Stomach (tissue), 9 donors: ENCODE data around the gene S100A12. TPM values are rescaled to one million over a fixed set of nuclear protein-coding genes. Genes with fewer than 3 reads are reported as not detected.

Source experiments
- DNase-seq, 2 donors: peaks; one replicate each; pipeline versions ENCODE4 v3.0.0 to v3.0.0-alpha.2; 2013 to 2019
- H3K27ac ChIP-seq, 5 donors: fragments of 200-600 bp in 4 of 5; sonication (generic) in 4 of 5; one replicate each; pipeline ENCODE4 v1.5.1; 2013 to 2019; ENCODE audit warnings: mild to moderate bottlenecking in 1 of 5, moderate library complexity in 1 of 5
- H3K27me3 ChIP-seq, 3 donors: fragments of 200-600 bp; sonication (generic); one replicate each; pipeline ENCODE4 v1.5.1; 2017 to 2019; ENCODE audit warnings: mixed run types in 1 of 3
- H3K36me3 ChIP-seq, 4 donors: fragments of 200-600 bp; sonication (generic); 1 replicate in 3 of 4; 2 replicates in 1 of 4; pipeline ENCODE4 v1.5.1; 2016 to 2019
- H3K4me1 ChIP-seq, 4 donors: fragments of 200-600 bp; sonication (generic); one replicate each; pipeline ENCODE4 v1.5.1; 2016 to 2019
- H3K4me3 ChIP-seq, 4 donors: fragments of 200-600 bp; sonication (generic) in 3 of 4; one replicate each; pipeline ENCODE4 v1.5.1; 2016 to 2019; ENCODE audit warnings: mild to moderate bottlenecking in 1 of 4
- H3K9me3 ChIP-seq, 4 donors: fragments of 200-600 bp; sonication (generic); one replicate each; pipeline ENCODE4 v1.5.1; 2016 to 2019
- EP300 ChIP-seq: sonication (generic); formaldehyde crosslinking; IDR thresholded peaks from one replicate; pipeline ENCODE4 v1.6.1; 2017; ENCODE audit warnings: antibody characterized with exemption
- POLR2A ChIP-seq, 4 donors: fragments of 450-650 bp; IDR thresholded peaks; one replicate each; pipeline ENCODE4 v1.6.1; 2016; ENCODE audit warnings: antibody characterized with exemption in 4 of 4, control low read depth in 2 of 4, mild to moderate bottlenecking in 1 of 4, moderate library complexity in 1 of 4
- POLR2AphosphoS5 ChIP-seq, 3 donors: sonication (generic); formaldehyde crosslinking; IDR thresholded peaks; one replicate each; pipeline ENCODE4 v1.6.1; 2016; ENCODE audit warnings: antibody characterized with exemption in 3 of 3
- WGBS, 5 donors: extraction: QIAGEN DNeasy Blood & Tissue Kit in 3 of 5; methylation state at CpG; one replicate each; pipeline versions ENCODE4 v1.1.5 to v1.1.7; 2013 to 2018; 5-methylcytosine and 5-hydroxymethylcytosine counted together
- intact Hi-C: fragments of 100-400 bp; cut with DNase I; formaldehyde crosslinking; loops from one replicate; pipeline ENCODE4 v1.15.1; 2023; ENCODE audit warnings: low total_unique reads
- polyA plus RNA-seq, 3 donors: library from polyadenylated mRNA; stranded (reverse); fragments of 200-250 nt; gene quantifications; one replicate each; pipeline ENCODE4 v1.2.3, GENCODE V29; 2013
- total RNA-seq, 5 donors: library from RNA; depleted of rRNA; stranded (reverse); fragments of >200 nt; gene quantifications; one replicate each; pipeline versions ENCODE4 v1.1.0 to v1.2.3, GENCODE V29; 2014 to 2016
- TF ChIP-seq, protein P1 (sequence below), 7 experiments: fragments of 450-650 bp in 4 of 7; fragments of 200-600 bp in 3 of 7; sonication (generic) in 3 of 7; IDR thresholded peaks; one replicate each; pipeline ENCODE4 v1.5.1; 2016 to 2019; ENCODE audit warnings: antibody characterized with exemption in 7 of 7, control low read depth in 2 of 7, mild to moderate bottlenecking in 1 of 7
- donor health status: healthy with polysubstance abuse.
- donor health status: Bipolar disorder and iron deficiency.
- donor health status: healthy.

Gene S100A12
- total and polyA plus RNA-seq, 8 donors = 8.2 to 58.3 (median 16.3) TPM; not detected in 4

GRCh38 chr1:153374071-153374470, 1.4 kb downstream of the S100A12 start:
- WGBS, 5 donors = 50 to 72% (median 61%) methylated on average over 2 of the region's 2 CpGs
- Histone ChIP-seq H3K4me1 (no peaks in the 10 kb centered on the region), H3K36me3 (no peaks in the 10 kb centered on the region), H3K4me3 (no peak overlapping the region), H3K9me3 (no peaks in the 10 kb centered on the region), H3K27ac (peak overlapping the region in 2 of 5 donors; percentile 36 to 46), H3K27me3 (peaks cover 0 to 5% (median 0%) of the 10 kb centered on the region in 3 donors)
- no peak for TF ChIP-seq POLR2A (IDR thresholded peaks at IDR 0.05)
- TF ChIP-seq EP300 = no peak
- no peak for TF ChIP-seq POLR2AphosphoS5 (IDR thresholded peaks at IDR 0.05)
- TF ChIP-seq, protein P1, sequence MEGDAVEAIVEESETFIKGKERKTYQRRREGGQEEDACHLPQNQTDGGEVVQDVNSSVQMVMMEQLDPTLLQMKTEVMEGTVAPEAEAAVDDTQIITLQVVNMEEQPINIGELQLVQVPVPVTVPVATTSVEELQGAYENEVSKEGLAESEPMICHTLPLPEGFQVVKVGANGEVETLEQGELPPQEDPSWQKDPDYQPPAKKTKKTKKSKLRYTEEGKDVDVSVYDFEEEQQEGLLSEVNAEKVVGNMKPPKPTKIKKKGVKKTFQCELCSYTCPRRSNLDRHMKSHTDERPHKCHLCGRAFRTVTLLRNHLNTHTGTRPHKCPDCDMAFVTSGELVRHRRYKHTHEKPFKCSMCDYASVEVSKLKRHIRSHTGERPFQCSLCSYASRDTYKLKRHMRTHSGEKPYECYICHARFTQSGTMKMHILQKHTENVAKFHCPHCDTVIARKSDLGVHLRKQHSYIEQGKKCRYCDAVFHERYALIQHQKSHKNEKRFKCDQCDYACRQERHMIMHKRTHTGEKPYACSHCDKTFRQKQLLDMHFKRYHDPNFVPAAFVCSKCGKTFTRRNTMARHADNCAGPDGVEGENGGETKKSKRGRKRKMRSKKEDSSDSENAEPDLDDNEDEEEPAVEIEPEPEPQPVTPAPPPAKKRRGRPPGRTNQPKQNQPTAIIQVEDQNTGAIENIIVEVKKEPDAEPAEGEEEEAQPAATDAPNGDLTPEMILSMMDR (IDR thresholded peaks at IDR 0.05) = no peak
- DNase-seq = no peak
- intact Hi-C loops = no loop called here

- TF ChIP-seq POLR2AphosphoS5 (IDR thresholded peaks at IDR 0.05) (no peak), POLR2A (IDR thresholded peaks at IDR 0.05) (no peak)
- TF ChIP-seq, protein P1 (IDR thresholded peaks at IDR 0.05) = no peak
- intact Hi-C loops = no loop called here
- Histone ChIP-seq H3K4me1 (no peaks in the 10 kb centered on the region), H3K9me3 (no peaks in the 10 kb centered on the region), H3K36me3 (no peaks in the 10 kb centered on the region), H3K27me3 (peaks cover 0 to 7% (median 0%) of the 10 kb centered on the region in 3 donors), H3K4me3 (no peak overlapping the region), H3K27ac (no peak overlapping the region)
- 68 to 84% (median 75%) methylated on average over 2 of the region's 2 CpGs for WGBS, 5 donors
- DNase-seq = no peak
Observed at GRCh38 chr1:153372571-153372970, 2.9 kb downstream of the S100A12 start.

- H3K4me1 ChIP-seq = no peaks in the 10 kb centered on the region
- H3K36me3 ChIP-seq = no peaks in the 10 kb centered on the region
- H3K9me3 ChIP-seq = no peaks in the 10 kb centered on the region
- intact Hi-C loops = no loop called here
- H3K27me3 ChIP-seq = peaks cover 0 to 7% (median 0%) of the 10 kb centered on the region in 3 donors
- no peak overlapping the region for H3K4me3 ChIP-seq
- H3K27ac ChIP-seq = no peak overlapping the region
- TF ChIP-seq, protein P1 (IDR thresholded peaks at IDR 0.05) = no peak
- TF ChIP-seq POLR2A (IDR thresholded peaks at IDR 0.05) (no peak), POLR2AphosphoS5 (IDR thresholded peaks at IDR 0.05) (no peak), EP300 (no peak)
- DNase-seq = no peak
- 70 to 100% (median 97%) methylated on average over 1 of the region's 1 CpG for WGBS, 5 donors
Observed at GRCh38 chr1:153371231-153371630, 4.2 kb downstream of the S100A12 start.

DNA sequence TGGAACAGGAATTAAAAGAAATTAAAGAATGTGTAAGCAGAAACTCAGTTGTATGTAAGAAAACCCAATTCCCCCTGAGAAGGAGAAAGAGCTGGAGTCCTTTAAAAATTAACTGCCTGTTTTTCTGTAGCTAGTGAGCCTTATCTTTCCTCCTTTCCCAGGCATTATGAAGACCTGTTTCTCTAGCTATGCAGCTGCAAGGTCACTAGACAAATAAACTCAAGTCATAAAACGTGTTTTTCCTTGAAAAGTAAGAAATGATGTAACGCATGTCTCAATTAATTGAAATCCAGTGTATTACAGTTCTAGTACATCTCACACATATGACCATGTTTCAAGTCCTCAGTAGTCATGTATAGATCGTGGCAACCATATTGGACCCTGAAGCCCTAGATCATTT, 5.3 kb downstream of the S100A12 start:
- no peak overlapping the region for H3K27ac ChIP-seq

More for the DNA sequence above, 5.3 kb downstream of the S100A12 start:
- Histone ChIP-seq H3K27me3 (peaks cover 0 to 12% (median 5%) of the 10 kb centered on the region in 3 donors), H3K9me3 (no peaks in the 10 kb centered on the region), H3K36me3 (no peaks in the 10 kb centered on the region), H3K4me3 (no peak overlapping the region), H3K4me1 (no peaks in the 10 kb centered on the region)
- no peak for DNase-seq
- 47 to 61% (median 55%) methylated on average over 3 of the region's 3 CpGs for WGBS, 5 donors
- TF ChIP-seq POLR2A (IDR thresholded peaks at IDR 0.05) = no peak
- no peak for TF ChIP-seq EP300
- TF ChIP-seq POLR2AphosphoS5 (IDR thresholded peaks at IDR 0.05) = no peak
- TF ChIP-seq, protein P1 (IDR thresholded peaks at IDR 0.05) = no peak
- intact Hi-C loops = no loop called here
